Mammary epithelial cell (primary cell): ENCODE measurements around the gene MSI2.

Experiments
- EZH2 ChIP-seq: IDR thresholded peaks from 2 replicates; pipeline ENCODE4 v1.6.1; 2012; ENCODE audit warnings: low read length, inconsistent platforms, borderline replicate concordance
- TF ChIP-seq, protein P1 (sequence below), 2 donors: IDR thresholded peaks in 1 of 2; conservative IDR thresholded peaks in 1 of 2; 2 replicates each; pipeline ENCODE4 v1.5.1; 2011 to 2012; ENCODE audit warnings: inconsistent platforms in 2 of 2, low read length in 2 of 2, mild to moderate bottlenecking in 2 of 2, control low read depth in 1 of 2, low read depth in 1 of 2; ENCODE audit not compliant: insufficient read depth in 1 of 2; ENCODE audit errors: extremely low read depth in 1 of 2

DNA sequence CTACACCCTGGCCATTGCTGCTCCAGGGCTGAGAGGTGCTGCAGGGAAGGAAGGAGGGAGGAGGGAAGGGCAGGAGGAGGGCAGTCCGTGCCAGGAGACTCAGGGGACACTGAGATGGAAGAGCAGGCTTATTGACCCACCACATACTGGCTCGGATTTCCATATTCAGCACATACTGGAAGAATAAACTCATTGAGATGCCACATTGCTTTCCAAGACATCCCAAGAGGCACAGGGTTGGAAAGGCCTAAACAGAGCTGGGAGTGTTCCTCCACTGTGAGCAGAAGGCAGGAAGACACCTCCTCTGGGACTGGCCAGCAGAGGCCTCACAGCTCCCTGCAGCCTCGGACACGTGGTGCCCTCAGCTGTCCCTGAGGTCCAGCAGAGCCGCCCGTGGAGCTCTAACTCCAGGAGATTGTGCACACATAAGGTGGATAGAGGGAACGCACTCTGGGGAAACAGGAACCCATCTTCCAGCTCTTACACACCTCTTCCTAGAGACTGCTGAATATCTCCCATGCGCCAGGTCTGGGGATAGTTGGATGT is 471.4 kb downstream of the MSI2 start:
- TF ChIP-seq, protein P1, sequence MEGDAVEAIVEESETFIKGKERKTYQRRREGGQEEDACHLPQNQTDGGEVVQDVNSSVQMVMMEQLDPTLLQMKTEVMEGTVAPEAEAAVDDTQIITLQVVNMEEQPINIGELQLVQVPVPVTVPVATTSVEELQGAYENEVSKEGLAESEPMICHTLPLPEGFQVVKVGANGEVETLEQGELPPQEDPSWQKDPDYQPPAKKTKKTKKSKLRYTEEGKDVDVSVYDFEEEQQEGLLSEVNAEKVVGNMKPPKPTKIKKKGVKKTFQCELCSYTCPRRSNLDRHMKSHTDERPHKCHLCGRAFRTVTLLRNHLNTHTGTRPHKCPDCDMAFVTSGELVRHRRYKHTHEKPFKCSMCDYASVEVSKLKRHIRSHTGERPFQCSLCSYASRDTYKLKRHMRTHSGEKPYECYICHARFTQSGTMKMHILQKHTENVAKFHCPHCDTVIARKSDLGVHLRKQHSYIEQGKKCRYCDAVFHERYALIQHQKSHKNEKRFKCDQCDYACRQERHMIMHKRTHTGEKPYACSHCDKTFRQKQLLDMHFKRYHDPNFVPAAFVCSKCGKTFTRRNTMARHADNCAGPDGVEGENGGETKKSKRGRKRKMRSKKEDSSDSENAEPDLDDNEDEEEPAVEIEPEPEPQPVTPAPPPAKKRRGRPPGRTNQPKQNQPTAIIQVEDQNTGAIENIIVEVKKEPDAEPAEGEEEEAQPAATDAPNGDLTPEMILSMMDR (conservative IDR thresholded peaks at IDR 0.05 in 1 of 2, IDR thresholded peaks at IDR 0.05 in 1 of 2; ENCODE audit: extremely low read depth in 1 of 2, insufficient read depth in 1 of 2, low read depth in 1 of 2, low read length in 2 of 2), result no peak
- no peak for TF ChIP-seq EZH2
